GM12872 (cell line): ENCODE measurements around the gene GBX2.

ENCODE experiments used
- CTCF ChIP-seq: IDR thresholded peaks from 3 replicates; pipeline ENCODE4 v1.5.1; 2011; ENCODE audit warnings: low read depth, mild to moderate bottlenecking, low read length, moderate library complexity; ENCODE audit not compliant: insufficient read depth

GBX2 gene

GRCh38 chr2:236161531-236161930 lies 6.7 kb downstream of the GBX2 start:
- TF ChIP-seq CTCF = no peak

DNA sequence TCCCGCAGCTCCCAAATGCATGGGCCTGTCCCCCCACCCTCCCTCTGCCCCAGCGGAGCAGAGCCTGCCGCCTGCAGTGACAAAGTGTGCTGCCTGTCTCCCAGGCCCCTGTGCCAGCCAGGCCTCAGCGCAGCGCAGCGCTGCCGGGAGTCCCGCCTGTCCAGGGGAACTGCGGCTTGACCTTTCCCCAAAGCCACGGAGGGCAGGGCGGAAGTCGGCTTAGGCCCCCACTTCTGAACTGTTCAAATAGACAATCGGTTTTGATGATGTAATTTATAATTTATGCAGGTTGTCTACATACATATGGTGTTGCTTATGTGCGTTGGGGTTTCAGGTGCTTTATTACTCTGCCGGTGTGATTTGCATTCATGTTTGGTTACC lies 7.1 kb downstream of the GBX2 start:
- TF ChIP-seq CTCF = no peak

- TF ChIP-seq CTCF = no peak
Observed at GRCh38 chr2:236160366-236161081, 7.7 kb downstream of the GBX2 start.

DNA sequence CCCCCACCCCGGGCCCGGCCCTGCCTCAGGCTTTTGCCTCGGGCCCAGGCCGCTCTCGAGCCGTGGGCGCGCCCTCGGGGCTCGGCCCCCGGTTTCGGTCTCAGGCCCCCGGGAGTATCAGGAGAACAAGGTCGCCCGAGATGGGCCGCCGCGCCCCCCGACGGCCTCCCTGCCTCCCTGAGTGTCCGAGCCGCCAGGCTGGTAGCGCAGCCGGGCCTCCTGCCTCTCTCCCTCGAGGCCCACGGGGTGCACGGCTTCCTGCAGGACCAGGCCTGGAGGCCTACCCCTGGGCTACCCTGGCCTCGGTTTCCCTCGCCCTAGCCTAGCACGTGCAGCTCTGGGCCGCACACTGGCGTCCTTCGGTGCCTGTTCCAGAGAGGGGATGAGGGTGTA lies 8.4 kb downstream of the GBX2 start:
- TF ChIP-seq CTCF = no peak

DNA sequence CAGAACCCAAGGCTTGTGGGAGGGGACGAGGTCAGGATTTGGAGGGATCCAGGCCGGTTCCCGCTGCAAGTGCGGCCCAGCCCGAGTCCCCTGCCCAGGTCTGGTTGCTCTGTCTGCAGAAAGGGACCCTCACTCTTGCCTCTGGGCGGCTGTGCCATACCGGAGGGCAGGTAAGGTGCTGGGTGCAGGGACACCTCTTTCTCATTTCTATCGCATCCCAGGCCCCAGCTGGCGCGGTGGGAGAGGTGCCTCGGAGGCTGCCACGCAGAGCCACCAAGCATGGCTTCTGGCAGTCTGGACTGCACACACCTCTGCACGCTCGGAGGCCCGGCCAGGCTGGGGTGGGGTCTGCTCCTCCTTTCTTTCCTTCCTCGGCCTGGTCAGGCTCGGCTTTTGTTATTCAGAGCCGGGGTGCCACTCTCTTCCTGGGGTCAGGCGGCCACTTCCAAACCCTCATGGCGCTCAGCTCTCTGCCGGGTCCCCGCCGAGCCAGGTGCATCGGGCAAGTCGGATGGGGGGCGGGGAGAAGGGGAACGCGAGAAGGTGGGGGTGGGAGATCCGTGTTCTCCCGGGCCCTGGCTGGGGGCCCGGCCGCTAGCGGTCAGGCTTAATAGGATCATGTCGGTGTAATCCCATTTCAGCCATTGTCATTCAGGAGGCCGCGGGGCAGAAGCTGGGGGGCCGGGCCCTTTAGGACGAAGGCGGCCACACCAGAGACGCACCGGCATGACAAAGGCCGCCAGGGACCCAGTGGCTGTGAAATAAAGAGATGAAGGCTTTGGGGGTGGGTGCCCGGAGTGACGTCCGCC lies 9.0 kb downstream of the GBX2 start:
- TF ChIP-seq CTCF = no peak

- no peak for TF ChIP-seq CTCF
Observed at GRCh38 chr2:236157815-236158498, 10.2 kb downstream of the GBX2 start.

DNA sequence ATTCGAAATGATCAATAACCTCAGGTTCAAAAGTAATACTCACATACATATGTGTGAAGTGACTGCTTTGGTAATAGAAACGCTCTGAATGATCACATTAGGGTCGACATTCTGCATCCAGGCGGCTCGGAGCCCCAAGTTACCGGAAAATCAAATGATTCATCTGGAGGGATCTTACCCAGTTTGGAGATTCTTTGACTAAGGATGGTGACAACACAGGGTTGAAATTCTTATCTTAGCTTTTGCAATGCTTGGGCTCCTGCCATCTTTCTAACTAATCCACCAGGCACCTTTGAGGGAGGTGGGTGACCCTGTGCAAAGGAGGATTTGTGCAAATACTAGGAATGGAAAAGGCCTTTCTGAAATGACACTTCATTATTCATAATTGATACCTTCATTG lies 10.8 kb downstream of the GBX2 start:
- TF ChIP-seq CTCF = no peak
